Effector memory CD8-positive, alpha-beta T cell (primary cell): ENCODE measurements around the gene KRTAP4-12.
"Not testable (repeated sequence)": the region's sequence is repeated elsewhere in the genome, so short reads cannot be mapped to it uniquely, and the experiment has no call there.

Source experiments
- ATAC-seq: fragments of 150-1000 bp; cut with Tn5 transposase; replicated peaks from 2 replicates; pipeline ENCODE4 v1.10.0; 2021; ENCODE audit warnings: mild to moderate bottlenecking, moderate library complexity
- DNase-seq, 3 experiments: peaks; one replicate each; pipeline ENCODE4 v3.0.0; 2021
- H3K27ac Mint-ChIP-seq, 2 donors: one replicate each; pipeline ENCODE4 v1.8.0; 2022; ENCODE audit warnings: mild to moderate bottlenecking in 2 of 2, mixed read lengths in 2 of 2, moderate library complexity in 2 of 2
- H3K27me3 Mint-ChIP-seq, 2 donors: one replicate each; pipeline ENCODE4 v1.8.0; 2022; ENCODE audit warnings: mixed read lengths in 2 of 2
- H3K36me3 Mint-ChIP-seq: one replicate; pipeline ENCODE4 v1.8.0; 2022; ENCODE audit warnings: mild to moderate bottlenecking, moderate library complexity, mixed read lengths; ENCODE audit not compliant: insufficient read depth
- H3K4me1 Mint-ChIP-seq, 2 donors: one replicate each; pipeline ENCODE4 v1.8.0; 2022; ENCODE audit warnings: low read depth in 2 of 2, mixed read lengths in 2 of 2
- H3K4me3 Mint-ChIP-seq, 2 donors: one replicate each; pipeline ENCODE4 v1.8.0; 2022; ENCODE audit warnings: mild to moderate bottlenecking in 2 of 2, mixed read lengths in 2 of 2, moderate library complexity in 2 of 2
- H3K9me3 Mint-ChIP-seq, 2 donors: one replicate each; pipeline ENCODE4 v1.8.0; 2022; ENCODE audit warnings: mixed read lengths in 2 of 2

KRTAP4-12 gene

GRCh38 chr17:41099682-41100480 is 24.1 kb downstream of the KRTAP4-12 start:
- not testable (repeated sequence) for ATAC-seq, H3K4me3 Mint-ChIP-seq, DNase-seq

GRCh38 chr17:41098481-41098880 is 25.5 kb downstream of the KRTAP4-12 start:
- no peak for DNase-seq
- Mint-ChIP-seq H3K27me3 (peaks cover 33 to 59% of the 10 kb centered on the region in 2 donors), H3K36me3 (no peaks in the 10 kb centered on the region), H3K27ac (no peak overlapping the region), H3K4me1 (peaks cover 0 to 1% of the 10 kb centered on the region in 2 donors), H3K9me3 (no peaks in the 10 kb centered on the region), H3K4me3 (no peak overlapping the region)
- ATAC-seq = no peak

More at GRCh38 chr17:41099682-41100480, 24.1 kb downstream of the KRTAP4-12 start:
- H3K9me3 Mint-ChIP-seq, H3K4me1 Mint-ChIP-seq, H3K27ac Mint-ChIP-seq, H3K36me3 Mint-ChIP-seq: not testable (repeated sequence)
- H3K27me3 Mint-ChIP-seq = peaks cover 33 to 52% of the 10 kb centered on the region in 2 donors

- Mint-ChIP-seq H3K27me3 (peaks cover 33 to 59% of the 10 kb centered on the region in 2 donors), H3K9me3 (no peaks in the 10 kb centered on the region), H3K4me3 (no peak within 1 kb of the TSS)
Measured at GRCh38 chr17:41098042-41098441, 25.9 kb downstream of the KRTAP4-12 start, which contains the start of gene KRTAP4-8. Gene KRTAP4-8, minus strand, starts transcription at chr17:41098142. Its CDS starts 58 bp downstream, at chr17:41098084.

GRCh38 chr17:41096055-41096454 is 27.9 kb downstream of the KRTAP4-12 start:
- no peak overlapping the region for H3K4me3 Mint-ChIP-seq
- peaks cover 0 to 1% of the 10 kb centered on the region in 2 donors for H3K4me1 Mint-ChIP-seq
- no peaks in the 10 kb centered on the region for H3K9me3 Mint-ChIP-seq
- no peaks in the 10 kb centered on the region for H3K36me3 Mint-ChIP-seq
- H3K27ac Mint-ChIP-seq = no peak overlapping the region
- no peak for DNase-seq
- ATAC-seq = no peak
- peaks cover 33 to 59% of the 10 kb centered on the region in 2 donors for H3K27me3 Mint-ChIP-seq

More at GRCh38 chr17:41098042-41098441, 25.9 kb downstream of the KRTAP4-12 start, which contains the start of gene KRTAP4-8:
- DNase-seq (no peak), ATAC-seq (no peak)
- no peak within 1 kb of the TSS for H3K27ac Mint-ChIP-seq
- no peaks in the 10 kb centered on the region for H3K36me3 Mint-ChIP-seq
- peaks cover 0 to 1% of the 10 kb centered on the region in 2 donors for H3K4me1 Mint-ChIP-seq

- H3K4me1 Mint-ChIP-seq, H3K9me3 Mint-ChIP-seq, H3K4me3 Mint-ChIP-seq, H3K36me3 Mint-ChIP-seq, ATAC-seq, DNase-seq, H3K27ac Mint-ChIP-seq: not testable (repeated sequence)
- H3K27me3 Mint-ChIP-seq = peaks cover 28 to 34% of the 10 kb centered on the region in 2 donors
Measured at GRCh38 chr17:41088760-41089352, 35.1 kb downstream of the KRTAP4-12 start.

GRCh38 chr17:41084100-41084856 is 39.7 kb downstream of the KRTAP4-12 start, which contains the start of gene KRTAP4-7:
Gene KRTAP4-7, plus strand, starts transcription at chr17:41084150. Its CDS starts 57 bp downstream, at chr17:41084207.
- not testable (repeated sequence) for H3K9me3 Mint-ChIP-seq, DNase-seq, ATAC-seq, H3K4me3 Mint-ChIP-seq, H3K27ac Mint-ChIP-seq, H3K36me3 Mint-ChIP-seq, H3K4me1 Mint-ChIP-seq
- peaks cover 40 to 61% of the 10 kb centered on the region in 2 donors for H3K27me3 Mint-ChIP-seq

GRCh38 chr17:41083427-41083826 is 40.6 kb downstream of the KRTAP4-12 start:
- not testable (repeated sequence) for H3K27ac Mint-ChIP-seq

GRCh38 chr17:41082626-41083025 is 41.4 kb downstream of the KRTAP4-12 start:
- ATAC-seq = no peak
- Mint-ChIP-seq H3K27me3 (peaks cover 41 to 52% of the 10 kb centered on the region in 2 donors), H3K4me1 (no peaks in the 10 kb centered on the region)

More at GRCh38 chr17:41083427-41083826, 40.6 kb downstream of the KRTAP4-12 start:
- not testable (repeated sequence) for ATAC-seq, H3K4me3 Mint-ChIP-seq, DNase-seq, H3K36me3 Mint-ChIP-seq, H3K9me3 Mint-ChIP-seq, H3K4me1 Mint-ChIP-seq
- H3K27me3 Mint-ChIP-seq = peaks cover 36 to 60% of the 10 kb centered on the region in 2 donors

GRCh38 chr17:41076788-41077187 is 47.2 kb downstream of the KRTAP4-12 start:
- Mint-ChIP-seq H3K27me3 (peaks cover 41 to 45% of the 10 kb centered on the region in 2 donors), H3K9me3 (no peaks in the 10 kb centered on the region), H3K4me1 (no peaks in the 10 kb centered on the region), H3K4me3 (no peak overlapping the region), H3K36me3 (peaks cover 2% of the 10 kb centered on the region), H3K27ac (no peak overlapping the region)
- DNase-seq = no peak
- ATAC-seq = no peak

More at GRCh38 chr17:41082626-41083025, 41.4 kb downstream of the KRTAP4-12 start:
- H3K27ac Mint-ChIP-seq = no peak overlapping the region
- no peaks in the 10 kb centered on the region for H3K36me3 Mint-ChIP-seq
- H3K9me3 Mint-ChIP-seq = no peaks in the 10 kb centered on the region
- no peak overlapping the region for H3K4me3 Mint-ChIP-seq
- DNase-seq = no peak

- Mint-ChIP-seq H3K9me3 (no peaks in the 10 kb centered on the region), H3K36me3 (peaks cover 2% of the 10 kb centered on the region), H3K27ac (no peak overlapping the region), H3K4me1 (no peaks in the 10 kb centered on the region), H3K4me3 (no peak overlapping the region), H3K27me3 (peaks cover 25 to 38% of the 10 kb centered on the region in 2 donors)
- DNase-seq (no peak), ATAC-seq (no peak)
Measured at GRCh38 chr17:41073676-41074075, 50.3 kb downstream of the KRTAP4-12 start.
